Smooth muscle cell of the brain vasculature (primary cell): ENCODE data around the gene CD200R1L.
"Not testable (repeated sequence)": the region's sequence is repeated elsewhere in the genome, so short reads cannot be mapped to it uniquely, and the experiment has no call there.

Experiments used
- DNase-seq: peaks from one replicate; pipeline ENCODE4 v3.0.0-alpha.2; 2012; ENCODE audit warnings: low read depth, low spot score

CD200R1L gene

GRCh38 chr3:112846764-112847163 is at the start of gene CD200R1L:
Gene CD200R1L, minus strand, starts transcription at chr3:112846864. Its CDS starts 17,497 bp downstream, at chr3:112829367.
- no peak for DNase-seq

- no peak for DNase-seq
Measured at GRCh38 chr3:112894258-112894657, 47.6 kb upstream of the CD200R1L start.

- DNase-seq = no peak
Measured at GRCh38 chr3:112889357-112889756, 42.7 kb upstream of the CD200R1L start.

GRCh38 chr3:112888381-112889085 is 41.9 kb upstream of the CD200R1L start:
- no peak for DNase-seq

- no peak for DNase-seq
Measured at GRCh38 chr3:112884678-112885290, 38.1 kb upstream of the CD200R1L start.

- no peak for DNase-seq
Measured at GRCh38 chr3:112881891-112882290, 35.2 kb upstream of the CD200R1L start.

- DNase-seq = no peak
Measured at GRCh38 chr3:112875561-112875960, 28.9 kb upstream of the CD200R1L start.

GRCh38 chr3:112874725-112875124 is 28.1 kb upstream of the CD200R1L start:
- DNase-seq = no peak

- no peak for DNase-seq
Measured at GRCh38 chr3:112873632-112874031, 27.0 kb upstream of the CD200R1L start.

- no peak for DNase-seq
Measured at GRCh38 chr3:112871735-112872134, 25.1 kb upstream of the CD200R1L start.

- DNase-seq = no peak
Measured at GRCh38 chr3:112865757-112866156, 19.1 kb upstream of the CD200R1L start.

- DNase-seq = no peak
Measured at GRCh38 chr3:112860898-112861297, 14.2 kb upstream of the CD200R1L start.

- DNase-seq = no peak
Measured at GRCh38 chr3:112858410-112859069, 11.9 kb upstream of the CD200R1L start.

GRCh38 chr3:112857526-112857925 is 10.9 kb upstream of the CD200R1L start:
- DNase-seq = no peak

- no peak for DNase-seq
Measured at GRCh38 chr3:112856537-112856936, 9.9 kb upstream of the CD200R1L start.

GRCh38 chr3:112855883-112856282 is 9.2 kb upstream of the CD200R1L start:
- DNase-seq = no peak

- not testable (repeated sequence) for DNase-seq
Measured at GRCh38 chr3:112855074-112855473, 8.4 kb upstream of the CD200R1L start.

GRCh38 chr3:112848196-112848595 is 1.5 kb upstream of the CD200R1L start:
- DNase-seq = no peak

GRCh38 chr3:112847692-112848091 is 1.0 kb upstream of the CD200R1L start:
- DNase-seq = no peak

- DNase-seq = no peak
Measured at GRCh38 chr3:112845772-112846171, 892 bp downstream of the CD200R1L start.

- DNase-seq = no peak
Measured at GRCh38 chr3:112829046-112829445, 17.6 kb downstream of the CD200R1L start.

GRCh38 chr3:112822064-112823055 is 24.3 kb downstream of the CD200R1L start:
- DNase-seq = no peak
